H1 (cell line): ENCODE measurements around the gene ANKFN1. TPM values are rescaled to one million over a fixed set of nuclear protein-coding genes. Genes with fewer than 3 reads are reported as not detected.

Source experiments
- CTCF ChIA-PET: fragments of 300-600 bp; sonication (Branson Sonifier 250); formaldehyde crosslinking; loops from one replicate; lab custom pipeline; 2021; ENCODE audit not compliant: partially characterized antibody; lab: Charles Lee
- POLR2A ChIA-PET: fragments of 300-600 bp; sonication (Branson Sonifier 250); formaldehyde crosslinking; loops from one replicate; lab custom pipeline; 2021; ENCODE audit warnings: inconsistent platforms; ENCODE audit not compliant: partially characterized antibody; lab: Charles Lee
- DNase-seq, 2 experiments: peaks; one replicate each; pipeline versions ENCODE4 v3.0.0 to v3.0.0-alpha.2; 2010 to 2022; ENCODE audit warnings: low spot score in 2 of 2, low read depth in 1 of 2, mixed read lengths in 1 of 2
- FAIRE-seq: peaks from 2 replicates; lab custom pipeline; 2011; peaks lifted over from hg19 to GRCh38; lab: Jason Lieb, UNC
- H2AFZ ChIP-seq: 2 replicates; pipeline ENCODE4 v1.8.1; 2012; ENCODE audit warnings: low read length, inconsistent platforms
- H2AK5ac ChIP-seq: 2 replicates; pipeline ENCODE4 v1.6.1; 2013; ENCODE audit warnings: low read depth, low read length
- H2BK120ac ChIP-seq: replicated peaks from 2 replicates; pipeline ENCODE3; 2013; ENCODE audit warnings: low read depth, low read length, inconsistent platforms
- H2BK12ac ChIP-seq: 2 replicates; pipeline ENCODE4 v1.6.1; 2013; ENCODE audit warnings: low read depth, low read length
- H2BK15ac ChIP-seq: 2 replicates; pipeline ENCODE4 v1.6.1; 2013; ENCODE audit warnings: low read length
- H2BK20ac ChIP-seq: 2 replicates; pipeline ENCODE4 v1.6.1; 2013; ENCODE audit warnings: low read length
- H2BK5ac ChIP-seq: 2 replicates; pipeline ENCODE4 v1.6.1; 2013; ENCODE audit warnings: low read depth, low read length
- H3K14ac ChIP-seq: 2 replicates; pipeline ENCODE4 v1.6.1; 2013; ENCODE audit warnings: inconsistent platforms; ENCODE audit not compliant: insufficient read length
- H3K18ac ChIP-seq: 2 replicates; pipeline ENCODE4 v1.6.1; 2013; ENCODE audit warnings: low read length; ENCODE audit errors: extremely low read depth
- H3K23ac ChIP-seq: 2 replicates; pipeline ENCODE4 v1.6.1; 2013; ENCODE audit warnings: inconsistent platforms; ENCODE audit not compliant: insufficient read length
- H3K23me2 ChIP-seq: 2 replicates; pipeline ENCODE4 v1.6.1; 2013; ENCODE audit warnings: low read depth, low read length
- H3K27ac ChIP-seq: 2 replicates; pipeline ENCODE4 v1.6.1; 2011; ENCODE audit warnings: low read depth, low read length, inconsistent platforms
- H3K27me3 ChIP-seq, 4 experiments: replicated peaks in 1 of 4; 1 replicate in 1 of 4; 2 replicates in 3 of 4; pipeline versions ENCODE4 v1.6.1 to v1.8.1; 2011 to 2013; ENCODE audit warnings: low read length in 3 of 4, mild to moderate bottlenecking in 3 of 4, inconsistent platforms in 2 of 4, mixed read lengths in 2 of 4, moderate library complexity in 1 of 4; ENCODE audit not compliant: control insufficient read depth in 3 of 4, insufficient read depth in 3 of 4; ENCODE audit errors: extremely low read depth in 1 of 4
- H3K36me3 ChIP-seq, 4 experiments: 2 replicates each; pipeline versions ENCODE4 v1.6.1 to v1.8.1; 2011 to 2013; ENCODE audit warnings: mild to moderate bottlenecking in 4 of 4, low read length in 3 of 4, moderate library complexity in 2 of 4, control low read depth in 1 of 4, inconsistent platforms in 1 of 4; ENCODE audit not compliant: insufficient read depth in 4 of 4, control insufficient read depth in 2 of 4
- H3K4ac ChIP-seq: replicated peaks from 2 replicates; pipeline ENCODE3; 2013; ENCODE audit warnings: low read length, low read depth, mixed read lengths, inconsistent platforms; ENCODE audit not compliant: insufficient read length
- H3K4me1 ChIP-seq, 4 experiments: replicated peaks in 1 of 4; 1 replicate in 1 of 4; 2 replicates in 3 of 4; pipeline versions ENCODE4 v1.6.1 to v1.8.1; 2011 to 2013; ENCODE audit warnings: low read length in 3 of 4, inconsistent platforms in 2 of 4, mixed read lengths in 1 of 4; ENCODE audit not compliant: insufficient read depth in 4 of 4, control insufficient read depth in 3 of 4
- H3K4me2 ChIP-seq, 2 experiments: 2 replicates each; pipeline versions ENCODE4 v1.6.1 to v1.8.1; 2011 to 2013; ENCODE audit warnings: low read depth in 2 of 2, low read length in 2 of 2, control low read depth in 1 of 2, inconsistent platforms in 1 of 2, mild to moderate bottlenecking in 1 of 2; ENCODE audit not compliant: insufficient read depth in 1 of 2
- H3K4me3 ChIP-seq, 4 experiments: fragments of 200-600, 300-600 bp in 1 of 4; sonication (generic), shearing (Covaris generic), sonication (Bioruptor Twin) in 1 of 4; 2 replicates each; pipeline versions ENCODE4 v1.5.1 to v1.8.1; 2011 to 2016; ENCODE audit warnings: low read length in 4 of 4, low read depth in 3 of 4, control low read depth in 2 of 4, inconsistent platforms in 2 of 4, mild to moderate bottlenecking in 2 of 4, mixed read lengths in 1 of 4, moderate library complexity in 1 of 4; ENCODE audit not compliant: insufficient read depth in 2 of 4; ENCODE audit errors: extremely low read depth in 1 of 4
- H3K56ac ChIP-seq: replicated peaks from 2 replicates; pipeline ENCODE3; 2013; ENCODE audit warnings: low read depth, mild to moderate bottlenecking, mixed read lengths, low read length, inconsistent platforms; ENCODE audit not compliant: insufficient read length
- H3K79me1 ChIP-seq: 2 replicates; pipeline ENCODE4 v1.6.1; 2013; ENCODE audit warnings: low read depth, low read length, control low read depth
- H3K79me2 ChIP-seq, 2 experiments: 2 replicates each; pipeline versions ENCODE4 v1.6.1 to v1.8.1; 2012 to 2013; ENCODE audit warnings: low read length in 2 of 2, mild to moderate bottlenecking in 2 of 2, inconsistent platforms in 1 of 2; ENCODE audit not compliant: insufficient read depth in 2 of 2, control insufficient read depth in 1 of 2
- H3K9ac ChIP-seq, 4 experiments: replicated peaks in 1 of 4; 1 replicate in 1 of 4; 2 replicates in 3 of 4; pipeline versions ENCODE4 v1.6.1 to v1.8.1; 2011 to 2013; ENCODE audit warnings: low read depth in 3 of 4, low read length in 3 of 4, control low read depth in 2 of 4, mild to moderate bottlenecking in 2 of 4, moderate library complexity in 2 of 4, inconsistent platforms in 1 of 4; ENCODE audit errors: extremely low read depth in 1 of 4
- H3K9me3 ChIP-seq, 2 experiments: 2 replicates each; pipeline versions ENCODE4 v1.6.1 to v1.8.1; 2012 to 2013; ENCODE audit warnings: mild to moderate bottlenecking in 2 of 2, moderate library complexity in 2 of 2, control low read depth in 1 of 2, inconsistent platforms in 1 of 2, low read depth in 1 of 2, low read length in 1 of 2, mixed read lengths in 1 of 2; ENCODE audit not compliant: insufficient read depth in 2 of 2
- H4K20me1 ChIP-seq, 2 experiments: replicated peaks in 1 of 2; 2 replicates each; pipeline versions ENCODE3 to v1.8.1; 2011 to 2013; ENCODE audit warnings: inconsistent platforms in 2 of 2, low read length in 2 of 2, mild to moderate bottlenecking in 1 of 2; ENCODE audit not compliant: insufficient read depth in 2 of 2, control insufficient read depth in 1 of 2
- H4K5ac ChIP-seq: 2 replicates; pipeline ENCODE4 v1.6.1; 2013; ENCODE audit warnings: low read length, low read depth, mixed read lengths, inconsistent platforms; ENCODE audit not compliant: insufficient read length
- H4K8ac ChIP-seq: 2 replicates; pipeline ENCODE4 v1.8.0; 2013; ENCODE audit warnings: mild to moderate bottlenecking, moderate library complexity, low read length, inconsistent platforms; ENCODE audit not compliant: insufficient read depth; ENCODE audit errors: extremely low read depth
- H4K91ac ChIP-seq: replicated peaks from 2 replicates; pipeline ENCODE3; 2013; ENCODE audit warnings: low read length, mixed read lengths, inconsistent platforms; ENCODE audit not compliant: insufficient read length
- BACH1 ChIP-seq: IDR thresholded peaks from 2 replicates; pipeline ENCODE4 v1.6.1; 2012; ENCODE audit warnings: low read length, improper control_type of control experiment
- BRCA1 ChIP-seq: IDR thresholded peaks from 2 replicates; pipeline ENCODE4 v1.6.1; 2012; ENCODE audit warnings: low read depth, low read length, improper control_type of control experiment
- CTBP2 ChIP-seq: IDR thresholded peaks from 2 replicates; pipeline ENCODE4 v1.7.0; 2011; ENCODE audit warnings: borderline replicate concordance, mild to moderate bottlenecking, moderate library complexity, mixed read lengths, low read length; ENCODE audit not compliant: insufficient read depth, insufficient read length
- JUN ChIP-seq: IDR thresholded peaks from 2 replicates; pipeline ENCODE4 v1.6.1; 2011; ENCODE audit warnings: low read depth, mild to moderate bottlenecking, improper control_type of control experiment, low read length
- JUND ChIP-seq: IDR thresholded peaks from 2 replicates; pipeline ENCODE4 v1.6.1; 2011; ENCODE audit warnings: mild to moderate bottlenecking, improper control_type of control experiment, low read length
- KDM4A ChIP-seq: IDR thresholded peaks from one replicate; pipeline ENCODE4 v1.7.1; 2012; ENCODE audit warnings: low read depth, mild to moderate bottlenecking, moderate library complexity, low read length, inconsistent platforms; ENCODE audit not compliant: severe bottlenecking
- POU5F1 ChIP-seq: IDR thresholded peaks from 2 replicates; pipeline ENCODE4 v1.6.1; 2011; ENCODE audit warnings: low read depth, mild to moderate bottlenecking, low read length, moderate library complexity
- RFX5 ChIP-seq: IDR thresholded peaks from 2 replicates; pipeline ENCODE4 v1.6.1; 2011; ENCODE audit warnings: low read depth, low read length, improper control_type of control experiment, borderline replicate concordance
- SIN3A ChIP-seq, 2 experiments: IDR thresholded peaks in 1 of 2; conservative IDR thresholded peaks in 1 of 2; 2 replicates each; pipeline ENCODE4 v1.6.1; 2011 to 2012; ENCODE audit warnings: low read length in 2 of 2, improper control_type of control experiment in 1 of 2, low read depth in 1 of 2, mild to moderate bottlenecking in 1 of 2
- SIX5 ChIP-seq: IDR thresholded peaks from 2 replicates; pipeline ENCODE4 v1.6.1; 2011; ENCODE audit warnings: mild to moderate bottlenecking, low read depth, low read length
- SP1 ChIP-seq: IDR thresholded peaks from 2 replicates; pipeline ENCODE4 v1.6.1; 2011; ENCODE audit warnings: low read depth, low read length
- SP4 ChIP-seq: IDR thresholded peaks from 2 replicates; pipeline ENCODE4 v1.6.1; 2012; ENCODE audit warnings: low read length, inconsistent platforms
- SRF ChIP-seq: IDR thresholded peaks from 2 replicates; pipeline ENCODE4 v1.6.1; 2011; ENCODE audit warnings: mild to moderate bottlenecking, low read depth, low read length, moderate library complexity
- TAF1 ChIP-seq: IDR thresholded peaks from 2 replicates; pipeline ENCODE4 v1.6.1; 2011; ENCODE audit warnings: mild to moderate bottlenecking, low read depth, low read length
- TEAD4 ChIP-seq: IDR thresholded peaks from 2 replicates; pipeline ENCODE4 v1.6.1; 2012; ENCODE audit warnings: low read depth, low read length, inconsistent platforms, mixed read lengths
- WGBS, 2 experiments: shearing (Covaris generic) in 1 of 2; methylation state at CpG; one replicate each; pipeline versions ENCODE4 v1.1.6 to v1.1.7; 2013 to 2015; ENCODE audit warnings: low lambda C conversion rate in 2 of 2, mixed read lengths in 2 of 2, inconsistent platforms in 1 of 2, low coverage in 1 of 2, missing lambda C conversion rate in 1 of 2; ENCODE audit not compliant: insufficient replicate concordance in 2 of 2, insufficient coverage in 1 of 2, insufficient read length in 1 of 2; ENCODE audit errors: extremely low coverage in 1 of 2, missing lambda C conversion rate in 1 of 2; 5-methylcytosine and 5-hydroxymethylcytosine counted together
- polyA plus RNA-seq, 7 experiments: library from polyadenylated mRNA; depleted of rRNA in 3 of 7; stranded (reverse) in 5 of 7; unstranded in 2 of 7; fragments of >200 nt in 5 of 7; fragments of 200-250 nt in 2 of 7; gene quantifications; 1 replicate in 5 of 7; 2 replicates in 1 of 7; 4 replicates in 1 of 7; pipeline versions ENCODE4 v1.2.1 to v1.2.3, GENCODE V29; 2011 to 2013; ENCODE audit warnings: missing spikeins in 2 of 7, mixed read lengths in 2 of 7
- total RNA-seq: library from RNA; stranded (reverse); fragmentation: NEBNext Ultra II Directional; extraction: Animal tissue kit (Norgen Biotek cat#: 25700); gene quantifications from 2 replicates; pipeline ENCODE4 v1.2.1, GENCODE V29; 2021

ANKFN1 gene
- total and polyA plus RNA-seq, 2 of the 8 experiments (the other 6 are each of a cell fraction or from before 2014, with no cell fraction given): not detected

DNA sequence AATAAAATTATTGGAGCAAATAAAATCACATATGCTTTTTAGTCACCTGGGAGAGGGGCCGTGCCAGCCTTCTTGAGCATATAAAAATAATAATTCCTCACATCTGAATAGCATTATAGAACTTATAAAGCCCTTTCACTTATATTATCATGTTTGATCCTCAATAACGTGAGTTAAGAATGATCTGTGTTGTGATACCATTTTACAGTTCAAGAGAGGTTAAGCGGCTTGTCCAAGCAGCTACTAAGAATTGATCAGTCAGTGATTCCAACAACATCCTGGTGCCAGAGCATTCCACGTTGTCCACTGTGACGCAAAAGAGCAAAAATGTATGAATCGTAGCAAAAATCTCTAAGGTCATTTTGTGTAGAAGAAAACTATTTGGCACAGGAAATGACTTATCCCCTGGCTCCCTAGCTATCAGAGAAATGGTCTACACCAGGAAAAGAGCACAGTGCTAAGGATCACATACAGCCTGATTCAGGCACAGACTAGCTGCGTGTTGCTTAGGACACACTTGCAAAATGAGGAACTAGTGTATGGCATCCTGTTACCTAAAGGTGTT lies 33.0 kb downstream of the ANKFN1 start:
- Histone ChIP-seq H3K4ac (no peak overlapping the region), H2AK5ac (no peak overlapping the region), H2BK120ac (no peak overlapping the region), H3K27ac (no peak overlapping the region), H2BK20ac (no peak overlapping the region), H3K4me3 (no peak overlapping the region), H3K56ac (no peak overlapping the region), H4K91ac (no peak overlapping the region), H2BK5ac (no peak overlapping the region), H3K18ac (no peak overlapping the region), H2BK12ac (no peak overlapping the region), H3K4me1 (no peaks in the 10 kb centered on the region), H3K23ac (no peak overlapping the region), H3K23me2 (no peaks in the 10 kb centered on the region), H3K79me1 (no peaks in the 10 kb centered on the region), H3K4me2 (no peak overlapping the region), H3K9ac (no peak overlapping the region), H3K14ac (no peak overlapping the region), H3K27me3 (no peaks in the 10 kb centered on the region), H4K20me1 (no peaks in the 10 kb centered on the region), H2AFZ (no peak overlapping the region), H3K79me2 (no peaks in the 10 kb centered on the region), H3K36me3 (no peaks in the 10 kb centered on the region), H4K5ac (no peak overlapping the region), H4K8ac (no peak overlapping the region), H3K9me3 (no peaks in the 10 kb centered on the region), H2BK15ac (no peak overlapping the region)
- ChIA-PET POLR2A (no interaction called here), CTCF (interaction anchor here (0.6 kb wide), 1 partner anchor 846 kb away, joined by 6 read pairs; no protein-coding TSS in a partner anchor)
- 91% methylated on average over 7 of the region's 7 CpGs; no CpG with 5 or more reads in 1 of the 2 experiments for WGBS, 2 experiments
- no peak for FAIRE-seq
- DNase-seq: no peak
- no peak for TF ChIP-seq POU5F1
- TF ChIP-seq KDM4A: no peak
- TF ChIP-seq SRF: no peak
- TF ChIP-seq BACH1: no peak
- no peak for TF ChIP-seq JUND
- no peak for TF ChIP-seq SP1
- TF ChIP-seq TEAD4: no peak
- TF ChIP-seq SIX5: no peak
- no peak for TF ChIP-seq RFX5
- TF ChIP-seq TAF1: no peak
- TF ChIP-seq BRCA1: no peak
- TF ChIP-seq CTBP2: no peak
- no peak for TF ChIP-seq JUN
- no peak for TF ChIP-seq SP4
- TF ChIP-seq SIN3A (conservative IDR thresholded peaks at IDR 0.05 in 1 of 2, IDR thresholded peaks at IDR 0.05 in 1 of 2; ENCODE audit: low read depth in 1 of 2, low read length in 2 of 2): no peak
